Measurements from ENCODE around the gene ZKSCAN3. TPM values are rescaled to one million over a fixed set of nuclear protein-coding genes. Genes with fewer than 3 reads are reported as not detected.

ZKSCAN3 gene
- total and polyA plus RNA-seq, 10 of the 15 experiments (the other 5 are each of a cell fraction or from before 2014, with no cell fraction given) = 0.86 to 4.3 (median 3.1) TPM

DNA sequence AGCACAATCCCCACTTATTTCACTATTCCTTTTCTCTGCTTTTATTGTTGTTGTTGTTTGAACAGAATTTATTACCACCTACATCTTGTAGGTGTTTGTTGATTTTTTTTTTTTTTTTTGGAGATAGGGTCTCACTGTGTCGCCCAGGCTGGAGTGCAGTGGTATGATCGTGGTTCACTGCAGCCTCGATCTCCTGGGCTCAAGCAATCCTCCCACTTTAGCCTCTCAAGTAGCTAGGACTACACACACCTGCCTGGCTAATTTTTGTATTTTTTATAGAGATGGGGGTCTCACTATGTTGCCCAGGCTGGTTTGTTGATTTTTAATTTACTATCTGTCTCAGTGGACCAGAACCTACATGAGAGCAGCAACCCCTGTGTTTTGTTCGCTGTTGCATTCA, 46.2 kb downstream of the ZKSCAN3 start (continued):
- TF ChIP-seq, protein P1, sequence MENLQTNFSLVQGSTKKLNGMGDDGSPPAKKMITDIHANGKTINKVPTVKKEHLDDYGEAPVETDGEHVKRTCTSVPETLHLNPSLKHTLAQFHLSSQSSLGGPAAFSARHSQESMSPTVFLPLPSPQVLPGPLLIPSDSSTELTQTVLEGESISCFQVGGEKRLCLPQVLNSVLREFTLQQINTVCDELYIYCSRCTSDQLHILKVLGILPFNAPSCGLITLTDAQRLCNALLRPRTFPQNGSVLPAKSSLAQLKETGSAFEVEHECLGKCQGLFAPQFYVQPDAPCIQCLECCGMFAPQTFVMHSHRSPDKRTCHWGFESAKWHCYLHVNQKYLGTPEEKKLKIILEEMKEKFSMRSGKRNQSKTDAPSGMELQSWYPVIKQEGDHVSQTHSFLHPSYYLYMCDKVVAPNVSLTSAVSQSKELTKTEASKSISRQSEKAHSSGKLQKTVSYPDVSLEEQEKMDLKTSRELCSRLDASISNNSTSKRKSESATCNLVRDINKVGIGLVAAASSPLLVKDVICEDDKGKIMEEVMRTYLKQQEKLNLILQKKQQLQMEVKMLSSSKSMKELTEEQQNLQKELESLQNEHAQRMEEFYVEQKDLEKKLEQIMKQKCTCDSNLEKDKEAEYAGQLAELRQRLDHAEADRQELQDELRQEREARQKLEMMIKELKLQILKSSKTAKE (IDR thresholded peaks at IDR 0.05; ENCODE audit: low read depth, poor library complexity, severe bottlenecking) = no peak
- no peak for TF ChIP-seq STAT3 (IDR thresholded peaks at IDR 0.05; ENCODE audit: low read depth, low read length)

DNA sequence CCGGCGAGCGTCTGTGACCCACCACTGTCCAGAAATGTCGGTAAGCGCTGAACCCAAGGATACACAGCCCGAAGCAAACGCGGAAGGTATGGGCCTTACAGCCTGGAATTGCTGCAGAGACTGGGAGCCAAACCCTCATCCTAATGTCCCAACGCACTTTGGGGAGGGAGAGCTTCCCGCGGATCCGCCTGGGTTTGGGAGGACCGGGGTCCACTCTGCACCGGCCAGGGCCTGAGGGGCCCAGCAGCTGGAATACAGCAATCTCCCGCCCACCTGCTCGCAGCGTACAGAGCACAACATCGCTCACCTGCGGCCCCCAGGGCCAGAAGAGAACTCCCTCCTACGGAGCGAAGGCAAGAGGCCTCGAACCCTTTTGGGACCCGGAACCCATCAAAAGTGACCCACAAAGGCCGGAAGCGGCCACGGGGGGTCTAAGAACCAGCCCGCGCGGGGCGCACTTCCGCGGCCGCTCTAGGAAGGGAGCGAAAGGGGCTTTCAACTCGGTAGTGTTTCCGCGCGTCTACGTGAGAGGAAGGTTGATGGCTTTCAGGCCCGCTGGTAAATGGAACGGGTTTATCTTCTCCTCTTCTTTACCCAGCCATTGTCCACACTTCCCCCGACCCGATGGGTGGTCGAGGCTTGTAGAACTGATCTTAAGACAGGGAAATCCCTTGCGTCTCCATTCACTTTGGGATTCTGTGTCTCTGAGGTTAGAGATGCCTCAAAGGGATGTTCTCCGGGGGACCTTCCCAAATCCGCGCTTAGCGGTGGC, 49.8 kb downstream of the ZKSCAN3 start, which contains the start of gene ZSCAN12:
Gene ZSCAN12 (minus strand): TSS at position 398 of the 772 bp plus-strand sequence. CDS start 1,342 bp downstream, outside the sequence.
- Histone ChIP-seq H3K4me2 (ENCODE audit: control insufficient read depth, insufficient read depth) (peak within 1 kb of the TSS; percentile 88), H3K36me3 (ENCODE audit: control insufficient read depth in 2 of 2, insufficient read depth in 2 of 2, low read length in 1 of 2) (peaks cover 0 to 3% of the 10 kb centered on the region in 2 experiments; a peak in 1 of 4 replicates), H4K20me1 (ENCODE audit: control insufficient read depth, insufficient read depth) (no peaks in the 10 kb centered on the region), H3K79me2 (ENCODE audit: control insufficient read depth, insufficient read depth, low read length) (peaks cover 49% of the 10 kb centered on the region), H2AFZ (ENCODE audit: control insufficient read depth, low read depth, low read length) (peak within 1 kb of the TSS; percentile 99), H3K27ac (ENCODE audit: control insufficient read depth, insufficient read depth) (peak within 1 kb of the TSS; percentile 97), H3K9me3 (replicated peaks; ENCODE audit: control insufficient read depth, insufficient read depth, low read length) (no peaks in the 10 kb centered on the region), H3K9ac (ENCODE audit: control insufficient read depth, insufficient read depth, low read length) (peak within 1 kb of the TSS; percentile 98), H3K27me3 (replicated peaks in 1 of 2; ENCODE audit: control insufficient read depth in 2 of 2, insufficient read depth in 2 of 2, low read length in 1 of 2) (no peaks in the 10 kb centered on the region), H3K4me1 (ENCODE audit: control insufficient read depth, insufficient read depth, low read length) (peaks cover 4% of the 10 kb centered on the region), H3K4me3 (peak within 1 kb of the TSS; percentile 80)
- ATAC-seq (peak; percentile 86), FAIRE-seq (peak; percentile 73), DNase-seq (ENCODE audit: low read depth, low spot score) (peak; percentile 61)
- ChIA-PET CTCF (interaction anchor here (1.5 to 7.0 kb wide), 3 partner anchors 15 to 181 kb away, joined by 3 to 59 read pairs (median 17); no protein-coding TSS in a partner anchor), RAD21 (ENCODE audit: unreplicated experiment) (interaction anchor here (1.6 kb wide), 1 partner anchor 16 kb away, joined by 5 read pairs; no protein-coding TSS in a partner anchor), POLR2A (interaction anchor here (0.7 to 1.5 kb wide), 2 partner anchors 16 to 267 kb away, joined by 3 to 7 read pairs; no protein-coding TSS in a partner anchor), SMC1A (ENCODE audit: uncharacterized antibody, unreplicated experiment) (interaction anchor here (0.7 kb wide), 1 partner anchor 27 kb away, joined by 3 read pairs; no protein-coding TSS in a partner anchor)
- intact Hi-C loops (cut with micrococcal nuclease; ENCODE audit: unreplicated experiment) = loop anchor here (1.0 to 10.0 kb wide), 7 partner anchors 17 to 545 kb away; partner anchors contain the start of gene ZSCAN23
- in situ Hi-C loops (cut with MboI) = no loop called here
- under 1% methylated on average over 48 of the region's 49 CpGs for WGBS (ENCODE audit: insufficient coverage, insufficient replicate concordance, low lambda C conversion rate, missing lambda C conversion rate)
- BruUV-seq (replicated peaks) = no TSS peak
- TF ChIP-seq BRCA1 (IDR thresholded peaks at IDR 0.05; ENCODE audit: low read depth, low read length) = no peak
- 0 out of 2 replicates have a peak, but pooled peaks have one; percentile 49 for TF ChIP-seq MTA2 (IDR thresholded peaks at IDR 0.05; ENCODE audit: low read depth)
- no peak for TF ChIP-seq HDAC6 (IDR thresholded peaks at IDR 0.05; ENCODE audit: unreplicated experiment)
- TF ChIP-seq CREB1 (IDR thresholded peaks at IDR 0.05; ENCODE audit: low read depth) = peak; percentile 73; the same call in 1 of the 2 replicates
- TF ChIP-seq NR2C1 (IDR thresholded peaks at IDR 0.05) = peak; percentile 90
- TF ChIP-seq CHD4 (IDR thresholded peaks at IDR 0.05) = no peak
- TF ChIP-seq CEBPB (IDR thresholded peaks at IDR 0.05; ENCODE audit: borderline replicate concordance in 1 of 2, low read depth in 2 of 2, low read length in 2 of 2) = no peak
- peak; percentile 91 for TF ChIP-seq POLR2AphosphoS2 (IDR thresholded peaks at IDR 0.05; ENCODE audit: low read depth, low read length)
- TF ChIP-seq SIN3A (IDR thresholded peaks at IDR 0.05; ENCODE audit: low read depth, low read length) = peak; percentile 74; the same call in 1 of the 2 replicates
- peak; percentile 31 for TF ChIP-seq RELA (IDR thresholded peaks at IDR 0.05; ENCODE audit: borderline replicate concordance, partially characterized antibody)
- TF ChIP-seq HDGF (IDR thresholded peaks at IDR 0.05) = no peak
- TF ChIP-seq CREM (IDR thresholded peaks at IDR 0.05; ENCODE audit: low read depth) = peak; percentile 85
- peak; percentile 56; the same call in 1 of the 2 replicates for TF ChIP-seq MTA3 (IDR thresholded peaks at IDR 0.05; ENCODE audit: borderline replicate concordance, low read length)
- TF ChIP-seq, protein P2, sequence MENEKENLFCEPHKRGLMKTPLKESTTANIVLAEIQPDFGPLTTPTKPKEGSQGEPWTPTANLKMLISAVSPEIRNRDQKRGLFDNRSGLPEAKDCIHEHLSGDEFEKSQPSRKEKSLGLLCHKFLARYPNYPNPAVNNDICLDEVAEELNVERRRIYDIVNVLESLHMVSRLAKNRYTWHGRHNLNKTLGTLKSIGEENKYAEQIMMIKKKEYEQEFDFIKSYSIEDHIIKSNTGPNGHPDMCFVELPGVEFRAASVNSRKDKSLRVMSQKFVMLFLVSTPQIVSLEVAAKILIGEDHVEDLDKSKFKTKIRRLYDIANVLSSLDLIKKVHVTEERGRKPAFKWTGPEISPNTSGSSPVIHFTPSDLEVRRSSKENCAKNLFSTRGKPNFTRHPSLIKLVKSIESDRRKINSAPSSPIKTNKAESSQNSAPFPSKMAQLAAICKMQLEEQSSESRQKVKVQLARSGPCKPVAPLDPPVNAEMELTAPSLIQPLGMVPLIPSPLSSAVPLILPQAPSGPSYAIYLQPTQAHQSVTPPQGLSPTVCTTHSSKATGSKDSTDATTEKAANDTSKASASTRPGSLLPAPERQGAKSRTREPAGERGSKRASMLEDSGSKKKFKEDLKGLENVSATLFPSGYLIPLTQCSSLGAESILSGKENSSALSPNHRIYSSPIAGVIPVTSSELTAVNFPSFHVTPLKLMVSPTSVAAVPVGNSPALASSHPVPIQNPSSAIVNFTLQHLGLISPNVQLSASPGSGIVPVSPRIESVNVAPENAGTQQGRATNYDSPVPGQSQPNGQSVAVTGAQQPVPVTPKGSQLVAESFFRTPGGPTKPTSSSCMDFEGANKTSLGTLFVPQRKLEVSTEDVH (IDR thresholded peaks at IDR 0.05; ENCODE audit: low read depth, partially characterized antibody) = peak; percentile 63
- peak; percentile 86 for TF ChIP-seq NR2F1 (conservative IDR thresholded peaks at IDR 0.05)
- TF ChIP-seq HCFC1 (IDR thresholded peaks at IDR 0.05; ENCODE audit: low read length) = peak; percentile 87

All from GM12878 (cell line).